Epithelial cell of proximal tubule (primary cell): Measurements from ENCODE around the gene NEFH. TPM values are rescaled to one million over a fixed set of nuclear protein-coding genes. Genes with fewer than 3 reads are reported as not detected.

Experiments
- DNase-seq: peaks from one replicate; pipeline ENCODE4 v3.0.0-alpha.2; 2011; ENCODE audit warnings: low read depth
- H3K4me3 ChIP-seq: 2 replicates; pipeline ENCODE4 v1.5.1; 2011; ENCODE audit warnings: low read depth, mild to moderate bottlenecking, low read length
- CTCF ChIP-seq: conservative IDR thresholded peaks from 2 replicates; pipeline ENCODE4 v1.5.1; 2012; ENCODE audit warnings: low read depth, mild to moderate bottlenecking, low read length
- total RNA-seq: library from RNA; depleted of rRNA; stranded (reverse); fragments of >200 nt; gene quantifications from 2 replicates; pipeline ENCODE4 v1.2.3, GENCODE V29; 2015

Gene NEFH
- total RNA-seq, 1 donor from 2014 or later = 3.4 TPM

GRCh38 chr22:29512031-29512430 is 32.0 kb downstream of the NEFH start:
- DNase-seq = no peak
- no peak overlapping the region for H3K4me3 ChIP-seq
- TF ChIP-seq CTCF = no peak

GRCh38 chr22:29517215-29517908 is 37.3 kb downstream of the NEFH start:
- no peak for TF ChIP-seq CTCF
- no peak for DNase-seq
- no peak overlapping the region for H3K4me3 ChIP-seq

- no peak overlapping the region for H3K4me3 ChIP-seq
- no peak for DNase-seq
- TF ChIP-seq CTCF = no peak
Measured at GRCh38 chr22:29518427-29518826, 38.4 kb downstream of the NEFH start.

GRCh38 chr22:29519996-29520395 is 40.0 kb downstream of the NEFH start:
- no peak for TF ChIP-seq CTCF
- DNase-seq = no peak
- no peak overlapping the region for H3K4me3 ChIP-seq

GRCh38 chr22:29520851-29521250 is 40.8 kb downstream of the NEFH start:
- no peak for DNase-seq
- no peak for TF ChIP-seq CTCF

GRCh38 chr22:29521526-29521925 is 41.5 kb downstream of the NEFH start:
- no peak for DNase-seq
- no peak overlapping the region for H3K4me3 ChIP-seq
- TF ChIP-seq CTCF = no peak

More at GRCh38 chr22:29520851-29521250, 40.8 kb downstream of the NEFH start:
- H3K4me3 ChIP-seq = no peak overlapping the region

GRCh38 chr22:29523761-29524160 is 43.7 kb downstream of the NEFH start:
- TF ChIP-seq CTCF = no peak
- no peak for DNase-seq
- H3K4me3 ChIP-seq = no peak overlapping the region
